ENCODE measurements around the gene RBBP4.
"Not testable (repeated sequence)": the region's sequence is repeated elsewhere in the genome, so short reads cannot be mapped to it uniquely, and the experiment has no call there.

Gene RBBP4

DNA sequence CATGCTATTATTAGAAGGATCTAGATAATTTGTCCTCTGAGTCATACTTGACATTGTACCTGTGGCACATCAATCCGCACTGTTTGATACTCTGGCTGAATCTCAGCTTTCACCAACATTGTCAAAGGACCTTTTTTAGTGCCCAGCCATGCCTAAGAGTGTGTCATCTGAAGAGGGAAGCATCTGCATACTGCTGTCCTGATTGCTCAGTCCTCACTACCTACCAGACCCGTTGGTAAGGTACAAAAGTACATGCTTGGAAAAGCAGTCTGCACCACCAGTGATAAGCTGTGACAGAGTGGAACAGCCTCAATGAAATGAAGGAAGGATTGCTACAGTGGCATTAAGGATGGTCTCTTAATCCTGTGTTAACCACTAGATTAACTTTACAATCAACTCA lies 34.5 kb downstream of the RBBP4 start:
- in situ Hi-C loops (cut with MboI; ENCODE audit: low sequenced_read_pairs): no loop called here

DNA sequence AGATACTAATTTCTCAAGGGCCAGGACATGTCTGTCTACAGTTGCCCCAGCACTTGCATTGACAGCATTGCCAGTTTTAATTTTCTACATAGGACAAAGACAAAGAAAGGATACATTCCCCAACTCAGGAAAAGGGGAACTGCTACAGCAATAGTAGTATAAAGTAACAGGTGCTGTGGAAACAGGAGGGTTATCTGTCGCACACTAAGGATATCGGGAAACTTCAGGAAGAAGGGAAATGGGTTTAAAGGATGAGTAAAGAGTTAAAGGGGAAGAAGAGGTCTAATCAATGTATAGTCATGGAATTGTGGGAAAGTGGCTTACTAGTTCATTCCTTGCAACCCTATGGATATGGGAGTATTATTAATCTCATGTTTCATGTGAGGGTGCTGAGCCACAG lies 35.4 kb downstream of the RBBP4 start:
- in situ Hi-C loops (cut with MboI; ENCODE audit: low sequenced_read_pairs): no loop called here

- in situ Hi-C loops (cut with MboI; ENCODE audit: low sequenced_read_pairs): no loop called here
Measured at GRCh38 chr1:32693455-32694174, 42.6 kb downstream of the RBBP4 start.

DNA sequence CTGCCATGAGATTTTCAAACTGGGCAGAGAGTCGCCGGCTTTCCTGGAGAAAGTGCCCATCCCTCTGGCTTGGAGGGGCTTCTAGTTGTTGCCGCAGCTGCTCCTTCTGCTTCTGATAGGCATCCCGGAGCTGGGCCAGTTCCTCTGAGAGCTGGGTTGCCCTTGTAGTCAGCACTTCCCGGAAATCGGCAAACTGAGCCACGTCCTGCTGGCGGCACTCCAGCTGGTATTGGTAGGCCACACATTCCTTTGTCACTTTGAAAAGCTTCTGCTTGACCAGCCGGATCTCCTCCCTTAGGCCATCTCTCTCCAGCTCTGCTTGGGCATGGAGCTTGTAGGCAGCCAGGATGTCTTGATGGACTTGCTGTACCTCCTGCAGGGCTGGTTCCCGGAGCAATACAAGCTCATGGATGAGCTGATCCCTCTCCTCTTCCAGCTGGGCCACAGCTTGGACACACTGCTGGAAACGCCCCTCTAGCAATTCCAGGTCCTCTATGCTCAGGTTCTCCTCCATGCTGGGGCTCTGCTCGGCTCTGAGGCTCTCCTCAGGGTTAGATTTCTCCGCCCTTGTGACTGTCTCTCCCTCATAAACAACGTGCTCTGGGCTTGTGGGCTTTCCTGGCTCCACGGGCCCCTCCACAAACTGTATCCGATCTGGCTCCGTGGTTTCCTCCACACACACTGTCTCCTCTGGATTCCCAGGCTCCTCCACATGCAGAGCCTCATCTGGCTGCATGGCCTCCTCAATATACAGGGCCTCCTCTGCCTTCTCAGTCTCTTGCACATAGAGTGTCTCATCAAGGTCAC lies 44.3 kb downstream of the RBBP4 start:
- in situ Hi-C loops (cut with MboI; ENCODE audit: low sequenced_read_pairs): no loop called here

DNA sequence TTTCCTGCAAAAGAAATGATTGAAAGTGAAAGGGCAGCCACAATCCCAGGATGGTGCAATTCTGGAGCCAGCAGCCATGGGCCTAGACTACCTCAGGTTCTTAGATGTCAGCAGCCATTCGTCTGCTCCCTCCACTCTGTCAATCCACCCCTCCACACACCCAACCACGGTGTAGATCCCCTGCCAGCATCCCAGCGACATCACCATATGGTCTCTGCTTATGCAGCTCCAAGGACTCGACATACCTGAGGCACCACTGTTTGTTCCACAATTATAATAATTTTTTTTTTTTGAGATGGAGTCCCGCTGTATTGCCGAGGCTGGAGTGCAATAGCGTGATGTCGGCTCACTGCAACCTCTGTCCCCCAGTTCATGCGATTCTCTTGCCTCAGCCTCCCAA lies 45.0 kb downstream of the RBBP4 start:
- in situ Hi-C loops (cut with MboI; ENCODE audit: low sequenced_read_pairs): no loop called here

GRCh38 chr1:32696996-32697395 lies 46.0 kb downstream of the RBBP4 start:
- in situ Hi-C loops (cut with MboI; ENCODE audit: low sequenced_read_pairs): not testable (repeated sequence)

DNA sequence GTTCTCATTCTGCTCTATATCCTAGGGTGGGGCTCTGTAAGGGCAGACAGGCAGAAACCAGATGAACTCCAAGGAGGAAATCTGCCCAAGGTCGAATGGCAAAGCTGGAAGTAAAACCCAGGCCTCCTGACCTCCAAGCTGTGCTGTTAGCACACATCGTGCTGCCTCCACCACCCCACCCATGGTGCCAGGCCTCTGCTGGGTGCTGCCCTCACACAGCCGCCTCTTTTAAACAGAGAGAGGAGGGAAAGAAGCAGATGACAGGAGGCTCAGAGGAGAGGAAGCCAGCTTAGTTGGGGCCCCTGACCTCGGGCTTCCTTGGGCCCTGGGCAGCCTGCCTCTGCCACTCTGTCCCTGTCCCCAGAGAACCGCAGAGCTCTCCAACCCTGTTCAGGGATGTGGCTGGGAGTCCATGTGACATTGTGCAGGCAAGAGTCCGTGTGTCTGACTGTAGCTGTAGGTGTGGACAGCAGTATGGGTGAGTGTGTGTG lies 50.5 kb downstream of the RBBP4 start:
- in situ Hi-C loops (cut with MboI; ENCODE audit: low sequenced_read_pairs): no loop called here

DNA sequence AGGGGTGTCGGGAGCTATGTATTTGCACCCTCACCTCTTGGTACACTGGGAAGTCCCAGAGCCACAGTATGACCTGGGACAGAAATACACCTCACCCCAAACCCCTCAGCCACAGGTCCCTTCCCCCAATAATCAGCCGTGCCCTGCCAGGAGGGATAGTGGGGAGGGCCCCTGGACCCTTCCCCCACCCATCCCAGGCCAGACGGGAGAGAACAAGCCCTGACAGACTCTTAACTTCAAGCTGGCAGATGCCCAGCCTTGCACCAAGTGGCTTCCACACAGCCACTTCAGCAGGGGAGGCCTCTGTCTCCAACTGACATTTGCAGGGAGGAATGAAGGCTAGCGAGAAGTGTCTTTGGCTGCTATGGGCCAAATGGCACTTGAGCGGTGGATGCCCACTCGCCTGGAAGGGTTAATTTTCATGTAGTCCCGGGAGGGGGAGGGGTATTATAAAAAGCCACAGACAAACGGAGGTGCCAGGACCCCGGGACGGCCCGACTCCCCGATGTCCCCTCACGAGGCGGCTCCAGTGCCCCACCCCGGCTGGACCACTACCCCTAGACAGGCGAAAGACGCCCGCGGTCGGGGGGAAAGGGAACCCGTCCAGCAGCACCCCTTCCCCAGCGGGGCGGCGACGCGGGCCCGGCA lies 51.1 kb downstream of the RBBP4 start:
- in situ Hi-C loops (cut with MboI; ENCODE audit: low sequenced_read_pairs): no loop called here

- in situ Hi-C loops (cut with MboI; ENCODE audit: low sequenced_read_pairs): no loop called here
Measured at GRCh38 chr1:32702599-32703478, 51.8 kb downstream of the RBBP4 start, which contains the start of gene SYNC. SYNC (minus strand) TSS chr1:32702770; CDS start chr1:32702660, 110 bp downstream.

DNA sequence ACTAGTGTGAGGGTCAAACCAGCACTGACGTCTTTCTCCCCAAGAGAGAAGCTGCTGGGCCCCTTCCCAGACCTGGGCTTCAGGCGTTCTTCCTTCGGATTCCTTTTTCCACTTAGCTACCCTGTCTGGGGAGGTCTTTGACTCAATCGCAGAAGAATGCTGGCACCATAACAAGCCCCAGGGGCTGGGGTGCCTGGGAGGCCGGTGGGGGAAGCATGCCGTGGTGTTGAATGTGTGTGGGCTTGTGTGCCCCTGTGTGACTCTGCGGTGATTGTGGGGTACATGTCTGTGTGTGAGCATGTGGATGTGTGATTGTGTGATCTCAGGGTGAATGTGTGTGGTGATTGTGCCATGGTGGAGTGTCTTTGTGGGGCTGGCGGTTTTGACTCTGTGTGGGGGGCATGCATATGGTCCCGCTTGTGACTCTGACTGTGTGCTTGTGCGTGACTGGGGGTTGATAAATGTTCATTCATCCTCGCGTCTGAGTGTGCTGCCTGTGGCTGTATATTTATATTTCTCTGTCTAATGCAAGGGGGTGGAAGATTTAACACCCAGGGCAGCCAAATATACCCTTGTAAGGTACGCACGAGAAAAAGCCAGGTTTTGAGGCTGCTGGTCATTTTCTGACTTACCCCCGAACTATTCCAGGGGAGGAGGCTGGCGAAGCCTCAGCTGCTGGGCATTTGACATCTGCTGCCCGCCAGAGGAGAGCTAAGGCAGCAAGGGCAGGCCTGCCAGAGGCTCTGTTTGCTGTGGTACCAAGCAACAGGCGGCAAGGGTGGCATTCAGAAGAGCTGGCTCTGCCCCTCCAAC lies 52.7 kb downstream of the RBBP4 start:
- in situ Hi-C loops (cut with MboI; ENCODE audit: low sequenced_read_pairs): no loop called here

- in situ Hi-C loops (cut with MboI; ENCODE audit: low sequenced_read_pairs): no loop called here
Measured at GRCh38 chr1:32705516-32705915, 54.5 kb downstream of the RBBP4 start.

DNA sequence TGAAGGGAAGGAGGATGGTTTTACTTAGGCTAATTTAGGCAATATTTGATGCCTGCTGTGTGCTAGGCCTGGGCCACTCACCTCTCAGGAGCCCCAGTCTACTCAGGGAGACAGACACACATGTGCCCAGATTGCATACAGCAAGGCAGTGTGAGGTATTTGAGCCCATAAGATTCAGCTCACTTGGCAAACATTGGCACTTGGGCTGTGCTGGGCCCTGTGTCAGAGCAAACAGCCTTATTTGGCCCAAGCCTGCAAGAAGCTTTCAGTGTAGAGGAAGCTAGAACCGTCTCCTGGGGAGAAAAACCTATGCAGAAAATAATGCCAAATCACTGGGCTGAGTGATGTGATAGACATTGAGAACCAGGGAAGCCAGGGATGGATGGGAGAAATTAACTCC lies 55.5 kb downstream of the RBBP4 start:
- in situ Hi-C loops (cut with MboI; ENCODE audit: low sequenced_read_pairs): no loop called here

GRCh38 chr1:32709075-32709474 lies 58.1 kb downstream of the RBBP4 start:
- in situ Hi-C loops (cut with MboI; ENCODE audit: low sequenced_read_pairs): no loop called here

DNA sequence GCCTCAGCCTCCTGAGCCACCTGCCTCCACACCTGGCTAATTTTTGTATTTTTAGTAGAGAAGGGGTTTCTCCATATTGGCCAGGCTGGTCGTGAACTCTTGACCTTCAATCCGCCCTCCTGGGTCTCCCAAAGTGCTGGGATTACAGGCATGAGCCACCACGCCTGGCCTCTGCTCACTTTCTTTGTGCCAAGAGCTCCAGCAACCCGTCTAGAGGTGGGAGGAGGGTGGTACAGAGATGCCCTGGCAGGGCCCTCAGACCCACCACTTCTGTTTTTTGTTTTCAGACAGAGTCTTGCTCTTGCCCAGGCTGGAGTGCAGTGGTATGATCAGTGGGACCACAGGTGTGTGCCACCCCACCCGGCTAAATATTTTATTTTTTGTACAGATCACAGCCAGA lies 58.5 kb downstream of the RBBP4 start:
- in situ Hi-C loops (cut with MboI; ENCODE audit: low sequenced_read_pairs): no loop called here

DNA sequence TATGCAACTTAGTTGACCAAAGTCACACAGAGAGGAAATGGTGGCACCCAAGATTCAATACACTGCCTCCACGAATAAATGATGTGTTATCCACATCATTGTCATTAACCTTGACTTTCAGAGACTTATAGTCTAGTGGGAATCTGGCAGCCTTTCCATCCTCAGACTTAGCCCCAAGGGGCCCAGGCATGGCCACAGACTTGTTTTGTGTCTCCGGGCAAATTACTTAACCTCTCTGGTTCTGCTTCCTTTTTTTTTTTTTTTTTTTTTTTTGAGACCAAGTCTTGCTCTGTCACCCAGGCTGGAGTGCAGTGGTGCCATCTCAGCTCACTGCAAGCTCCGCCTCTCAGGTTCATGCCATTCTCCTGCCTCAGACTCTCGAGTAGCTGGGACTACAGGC lies 60.2 kb downstream of the RBBP4 start:
- in situ Hi-C loops (cut with MboI; ENCODE audit: low sequenced_read_pairs): loop anchor here (10.0 kb wide), 1 partner anchor 54 kb away; no protein-coding TSS in a partner anchor

GRCh38 chr1:32713081-32713480 lies 62.1 kb downstream of the RBBP4 start:
- in situ Hi-C loops (cut with MboI; ENCODE audit: low sequenced_read_pairs): loop anchor here (10.0 kb wide), 1 partner anchor 52 kb away; no protein-coding TSS in a partner anchor

GRCh38 chr1:32714277-32714676 lies 63.3 kb downstream of the RBBP4 start:
- in situ Hi-C loops (cut with MboI; ENCODE audit: low sequenced_read_pairs): loop anchor here (10.0 kb wide), 1 partner anchor 51 kb away; no protein-coding TSS in a partner anchor

DNA sequence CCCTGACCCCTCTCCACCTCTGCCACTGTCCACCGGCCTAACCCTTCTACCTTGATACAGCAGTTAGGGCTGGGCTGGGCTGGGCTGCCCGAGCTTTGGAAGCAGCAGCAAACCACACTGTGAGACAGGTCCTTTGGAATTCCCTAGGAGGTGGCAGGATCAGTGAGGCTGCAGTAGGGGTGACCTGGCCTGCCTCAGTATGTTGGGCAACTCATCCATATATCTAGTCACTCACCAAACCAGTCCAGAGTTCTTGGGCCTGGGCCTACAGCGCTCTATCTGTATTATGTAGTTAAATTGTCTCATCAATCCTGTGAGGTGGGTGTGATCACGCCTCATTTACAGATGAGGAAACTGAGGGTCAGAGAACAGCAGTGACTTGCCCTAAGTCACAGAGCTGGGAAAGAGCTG lies 64.9 kb downstream of the RBBP4 start:
- in situ Hi-C loops (cut with MboI; ENCODE audit: low sequenced_read_pairs): loop anchor here (10.0 kb wide), 1 partner anchor 49 kb away; no protein-coding TSS in a partner anchor
